Activated T-cell treated with anti-CD3 and anti-CD28 coated beads, Interleukin-2, amount 50 U/mL, for 72 hours (primary cell): ENCODE results near the gene CPXM1. TPM values are rescaled to one million over a fixed set of nuclear protein-coding genes. Genes with fewer than 3 reads are reported as not detected.

ENCODE experiments used
- ATAC-seq, 2 donors: fragments of 150-1000 bp; cut with Tn5 transposase; replicated peaks in 1 of 2; 2 replicates each; pipeline ENCODE4 v1.10.0; 2021; ENCODE audit warnings: moderate library complexity in 2 of 2, mild to moderate bottlenecking in 1 of 2
- DNase-seq, 2 donors: peaks; one replicate each; pipeline ENCODE4 v3.0.0; 2021 to 2022; ENCODE audit warnings: mixed read lengths in 1 of 2
- H3K27ac Mint-ChIP-seq: one replicate; pipeline ENCODE4 v1.8.0; 2022; ENCODE audit warnings: mild to moderate bottlenecking, moderate library complexity, mixed read lengths
- H3K27me3 Mint-ChIP-seq: one replicate; pipeline ENCODE4 v1.8.0; 2022; ENCODE audit warnings: low read depth, mixed read lengths
- H3K36me3 Mint-ChIP-seq, 2 donors: one replicate each; pipeline ENCODE4 v1.8.0; 2022; ENCODE audit warnings: mixed read lengths in 2 of 2, mild to moderate bottlenecking in 1 of 2; ENCODE audit not compliant: insufficient read depth in 2 of 2
- H3K4me1 Mint-ChIP-seq: one replicate; pipeline ENCODE4 v1.8.0; 2022; ENCODE audit warnings: low read depth, mixed read lengths
- H3K4me3 Mint-ChIP-seq, 2 donors: one replicate each; pipeline ENCODE4 v1.8.0; 2022; ENCODE audit warnings: mild to moderate bottlenecking in 2 of 2, mixed read lengths in 2 of 2, moderate library complexity in 2 of 2
- H3K9me3 Mint-ChIP-seq, 2 donors: one replicate each; pipeline ENCODE4 v1.8.0; 2022; ENCODE audit warnings: mixed read lengths in 2 of 2
- total RNA-seq, 2 donors: library from RNA; stranded (reverse); gene quantifications; one replicate each; pipeline ENCODE4 v1.2.3, GENCODE V29; 2022

The CPXM1 gene
- total RNA-seq, 2 donors from 2014 or later = 4.0 to 4.4 TPM

DNA sequence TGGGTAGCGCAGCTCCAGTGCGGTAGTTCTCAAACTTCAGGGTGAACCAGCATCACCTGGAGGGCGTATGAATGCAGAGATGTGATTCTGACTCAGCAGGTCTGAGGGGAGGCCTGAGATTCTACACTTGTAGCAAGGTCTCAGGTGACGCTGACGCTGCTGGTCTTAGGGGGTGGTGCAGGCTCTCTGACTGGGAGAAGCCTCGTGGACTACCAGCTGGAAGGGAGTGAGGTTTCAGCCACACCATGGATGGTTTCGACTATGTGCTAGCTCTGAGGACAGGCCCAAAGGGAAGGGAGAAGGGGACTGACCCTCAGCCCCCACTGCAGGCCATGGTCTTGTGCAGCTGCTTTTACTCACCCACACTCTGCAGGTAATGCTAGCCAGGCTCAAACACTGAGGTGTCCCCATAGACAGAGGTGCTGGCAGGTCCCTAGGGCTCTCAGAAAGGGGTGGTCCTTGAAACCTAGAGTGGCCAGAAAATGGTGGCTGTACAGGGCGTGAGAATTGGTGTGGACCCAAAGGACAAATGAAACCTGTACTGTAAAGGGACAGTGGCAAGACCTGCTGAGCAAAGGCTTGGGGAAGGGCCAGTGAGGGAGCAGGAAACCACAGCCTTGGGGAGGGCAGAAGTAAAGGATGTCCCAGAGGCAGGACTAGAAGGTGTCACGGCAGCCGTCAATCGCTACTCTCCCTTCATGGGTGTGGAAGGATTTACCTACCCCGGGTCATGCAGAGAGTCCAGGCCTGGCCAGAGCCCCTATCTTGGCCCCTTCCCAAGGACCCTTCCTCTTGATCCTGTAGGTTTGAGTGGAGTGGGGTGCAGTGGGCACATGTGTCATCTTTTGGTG, 55.1 kb downstream of the CPXM1 start:
- no peak overlapping the region for H3K27ac Mint-ChIP-seq
- H3K4me1 Mint-ChIP-seq = peaks cover 32% of the 10 kb centered on the region
- DNase-seq (no peak), ATAC-seq (no peak)
- H3K9me3 Mint-ChIP-seq = no peaks in the 10 kb centered on the region
- H3K4me3 Mint-ChIP-seq = no peak overlapping the region
- H3K27me3 Mint-ChIP-seq = peaks cover 7% of the 10 kb centered on the region
- no peaks in the 10 kb centered on the region for H3K36me3 Mint-ChIP-seq

Other genes starting within 250 kb of the CPXM1 start
- gene NOP56, start 148.0 kb downstream of the CPXM1 start, total RNA-seq = 100 to 1,000 TPM; 263 to 392 TPM
- gene IDH3B, start 136.4 kb downstream of the CPXM1 start, total RNA-seq = 100 to 1,000 TPM; 101 to 127 TPM
- gene EBF4, start 107.8 kb downstream of the CPXM1 start, total RNA-seq = 10 to 100 TPM in 1 of 2 donors, 1 to 10 TPM in 1; 8.9 to 23.0 TPM
- not detected for gene C20orf141, start 14.4 kb upstream of the CPXM1 start, total RNA-seq
- gene TMEM239, start 15.7 kb upstream of the CPXM1 start, total RNA-seq = not detected
- 10 to 100 TPM; 52.8 to 58.9 TPM for gene PCED1A, start 40.0 kb upstream of the CPXM1 start, total RNA-seq
- gene VPS16, start 40.1 kb upstream of the CPXM1 start, total RNA-seq = 10 to 100 TPM; 54.3 to 60.7 TPM
- gene PTPRA, start 72.9 kb upstream of the CPXM1 start, total RNA-seq = 10 to 100 TPM; 81.2 to 85.9 TPM
- 10 to 100 TPM in 1 of 2 donors, 1 to 10 TPM in 1; 5.5 to 87.1 TPM for gene GNRH2, start 243.0 kb upstream of the CPXM1 start, total RNA-seq
- 100 to 1,000 TPM; 100 to 155 TPM for gene MRPS26, start 245.4 kb upstream of the CPXM1 start, total RNA-seq